Dendritic cell treated with granulocyte-macrophage colony-stimulating factor and Interleukin-4, amounts not matched to agents 40 ng/mL and 50 ng/mL, for 4 days (primary cell): ENCODE data around the gene ABCA2.
A peak's percentile ranks its signal among the peaks of the same experiment; 100 is the strongest.
"Not testable (repeated sequence)": the region's sequence is repeated elsewhere in the genome, so short reads cannot be mapped to it uniquely, and the experiment has no call there.

Experiments used
- H3K27ac Mint-ChIP-seq: one replicate; pipeline ENCODE4 v1.8.0; 2022; ENCODE audit warnings: mild to moderate bottlenecking, mixed read lengths
- H3K27me3 Mint-ChIP-seq: one replicate; pipeline ENCODE4 v1.8.0; 2022; ENCODE audit warnings: mild to moderate bottlenecking, mixed read lengths
- H3K36me3 Mint-ChIP-seq: one replicate; pipeline ENCODE4 v1.8.0; 2022; ENCODE audit warnings: low read depth, mixed read lengths
- H3K4me1 Mint-ChIP-seq: one replicate; pipeline ENCODE4 v1.8.0; 2022; ENCODE audit warnings: low read depth, mixed read lengths
- H3K4me3 Mint-ChIP-seq: one replicate; pipeline ENCODE4 v1.8.0; 2022; ENCODE audit warnings: mild to moderate bottlenecking, moderate library complexity, mixed read lengths
- H3K9me3 Mint-ChIP-seq: one replicate; pipeline ENCODE4 v1.8.0; 2022; ENCODE audit warnings: mixed read lengths
- intact Hi-C: fragments of 100-400 bp; cut with micrococcal nuclease; formaldehyde crosslinking; loops from one replicate; pipeline ENCODE4 v1.15.0; 2022

ABCA2 gene

GRCh38 chr9:137006116-137007003, 21.7 kb downstream of the ABCA2 start:
- peak overlapping the region; percentile 63 for H3K27ac Mint-ChIP-seq
- intact Hi-C loops = no loop called here
- peaks cover 13% of the 10 kb centered on the region for H3K4me1 Mint-ChIP-seq
- no peak overlapping the region for H3K4me3 Mint-ChIP-seq
- H3K36me3 Mint-ChIP-seq = peaks cover 36% of the 10 kb centered on the region
- H3K9me3 Mint-ChIP-seq = peaks cover 8% of the 10 kb centered on the region
- peaks cover 8% of the 10 kb centered on the region for H3K27me3 Mint-ChIP-seq

- H3K4me3 Mint-ChIP-seq, H3K27ac Mint-ChIP-seq, H3K27me3 Mint-ChIP-seq, intact Hi-C loops, H3K9me3 Mint-ChIP-seq: not testable (repeated sequence)
- Mint-ChIP-seq H3K4me1 (peaks cover 33% of the 10 kb centered on the region), H3K36me3 (peaks cover 15% of the 10 kb centered on the region)
These were observed 23.8 kb downstream of the ABCA2 start for GRCh38 chr9:137004285-137004684.

- intact Hi-C loops = no loop called here
- H3K9me3 Mint-ChIP-seq = peaks cover 8% of the 10 kb centered on the region
- no peaks in the 10 kb centered on the region for H3K36me3 Mint-ChIP-seq
These were observed 25.4 kb downstream of the ABCA2 start for GRCh38 chr9:137002646-137003041.

GRCh38 chr9:137001857-137002645, 26.0 kb downstream of the ABCA2 start:
- Mint-ChIP-seq H3K27ac (no peak overlapping the region), H3K4me1 (peaks cover 53% of the 10 kb centered on the region), H3K36me3 (no peaks in the 10 kb centered on the region), H3K4me3 (no peak overlapping the region), H3K27me3 (peaks cover 21% of the 10 kb centered on the region), H3K9me3 (peaks cover 8% of the 10 kb centered on the region)
- intact Hi-C loops = no loop called here

More at GRCh38 chr9:137002646-137003041, 25.4 kb downstream of the ABCA2 start:
- Mint-ChIP-seq H3K4me1 (peaks cover 47% of the 10 kb centered on the region), H3K27ac (no peak overlapping the region), H3K27me3 (peaks cover 16% of the 10 kb centered on the region), H3K4me3 (no peak overlapping the region)

- Mint-ChIP-seq H3K27ac (peak overlapping the region; percentile 75), H3K4me1 (peaks cover 57% of the 10 kb centered on the region), H3K27me3 (peaks cover 27% of the 10 kb centered on the region), H3K4me3 (no peak overlapping the region), H3K9me3 (peaks cover 8% of the 10 kb centered on the region), H3K36me3 (no peaks in the 10 kb centered on the region)
- intact Hi-C loops = no loop called here
These were observed 27.7 kb downstream of the ABCA2 start for GRCh38 chr9:137000177-137000930.

DNA sequence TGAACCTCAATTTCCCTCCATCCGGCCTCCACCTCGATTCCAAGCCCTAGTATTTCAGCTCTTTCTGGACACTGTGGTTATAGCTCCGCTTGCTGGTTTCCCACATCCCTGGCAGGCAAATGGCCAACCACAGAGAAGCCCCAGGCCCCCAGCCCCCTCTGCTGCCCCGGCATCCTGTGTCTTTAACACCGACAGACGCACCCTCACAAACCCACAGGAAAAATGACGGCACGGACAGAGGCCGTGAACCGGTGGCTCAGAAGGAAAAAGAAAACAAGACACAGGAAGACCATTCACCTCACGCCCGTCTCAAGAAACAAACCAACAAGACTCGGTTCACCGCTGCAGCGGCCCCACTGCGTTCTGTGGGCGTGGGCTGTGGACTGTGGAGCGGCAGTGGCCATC, 30.2 kb downstream of the ABCA2 start:
- Mint-ChIP-seq H3K9me3 (no peaks in the 10 kb centered on the region), H3K36me3 (peaks cover 15% of the 10 kb centered on the region), H3K27me3 (peaks cover 47% of the 10 kb centered on the region), H3K27ac (no peak overlapping the region), H3K4me3 (no peak overlapping the region), H3K4me1 (peaks cover 74% of the 10 kb centered on the region)
- intact Hi-C loops = loop anchor here (10.0 kb wide), 1 partner anchor 53 kb away; the partner anchor contains the start of genes C8G and FBXW5

- Mint-ChIP-seq H3K9me3 (no peaks in the 10 kb centered on the region), H3K27me3 (peaks cover 47% of the 10 kb centered on the region), H3K27ac (no peak overlapping the region), H3K4me1 (peaks cover 78% of the 10 kb centered on the region), H3K4me3 (no peak overlapping the region), H3K36me3 (peaks cover 19% of the 10 kb centered on the region)
- intact Hi-C loops = loop anchor here (10.0 kb wide), 1 partner anchor 53 kb away; the partner anchor contains the start of genes C8G and FBXW5
These were observed 30.7 kb downstream of the ABCA2 start for GRCh38 chr9:136997371-136997770.

GRCh38 chr9:136996361-136997292, 31.4 kb downstream of the ABCA2 start, which contains the start of gene CLIC3:
CLIC3 (minus strand) TSS chr9:136996568; CDS start chr9:136996543, 25 bp downstream.
- Mint-ChIP-seq H3K9me3 (no peaks in the 10 kb centered on the region), H3K36me3 (peaks cover 22% of the 10 kb centered on the region), H3K4me1 (peaks cover 76% of the 10 kb centered on the region), H3K27ac (peak within 1 kb of the TSS; percentile 65), H3K27me3 (peaks cover 47% of the 10 kb centered on the region), H3K4me3 (peak within 1 kb of the TSS; percentile 69)
- intact Hi-C loops = loop anchor here (10.0 kb wide), 1 partner anchor 52 kb away; the partner anchor contains the start of genes C8G and FBXW5

GRCh38 chr9:136995772-136996311, 32.2 kb downstream of the ABCA2 start:
- Mint-ChIP-seq H3K36me3 (peaks cover 22% of the 10 kb centered on the region), H3K27me3 (peaks cover 47% of the 10 kb centered on the region), H3K9me3 (no peaks in the 10 kb centered on the region), H3K27ac (peak overlapping the region; percentile 65), H3K4me3 (no peak overlapping the region), H3K4me1 (peaks cover 79% of the 10 kb centered on the region)
- intact Hi-C loops = loop anchor here (10.0 kb wide), 1 partner anchor 51 kb away; the partner anchor contains the start of genes C8G and FBXW5

GRCh38 chr9:136995362-136995761, 32.7 kb downstream of the ABCA2 start:
- Mint-ChIP-seq H3K36me3 (peaks cover 22% of the 10 kb centered on the region), H3K4me3 (no peak overlapping the region), H3K4me1 (peaks cover 79% of the 10 kb centered on the region), H3K9me3 (no peaks in the 10 kb centered on the region), H3K27ac (no peak overlapping the region), H3K27me3 (peaks cover 47% of the 10 kb centered on the region)
- intact Hi-C loops = loop anchor here (10.0 kb wide), 1 partner anchor 51 kb away; the partner anchor contains the start of genes C8G and FBXW5

GRCh38 chr9:136994888-136995230, 33.2 kb downstream of the ABCA2 start:
- H3K4me1 Mint-ChIP-seq = peaks cover 74% of the 10 kb centered on the region
- H3K27ac Mint-ChIP-seq = no peak overlapping the region
- H3K27me3 Mint-ChIP-seq = peaks cover 51% of the 10 kb centered on the region
- no peaks in the 10 kb centered on the region for H3K9me3 Mint-ChIP-seq
- intact Hi-C loops = loop anchor here (10.0 kb wide), 1 partner anchor 50 kb away; the partner anchor contains the start of genes C8G and FBXW5
- H3K36me3 Mint-ChIP-seq = peaks cover 22% of the 10 kb centered on the region
- H3K4me3 Mint-ChIP-seq = no peak overlapping the region

DNA sequence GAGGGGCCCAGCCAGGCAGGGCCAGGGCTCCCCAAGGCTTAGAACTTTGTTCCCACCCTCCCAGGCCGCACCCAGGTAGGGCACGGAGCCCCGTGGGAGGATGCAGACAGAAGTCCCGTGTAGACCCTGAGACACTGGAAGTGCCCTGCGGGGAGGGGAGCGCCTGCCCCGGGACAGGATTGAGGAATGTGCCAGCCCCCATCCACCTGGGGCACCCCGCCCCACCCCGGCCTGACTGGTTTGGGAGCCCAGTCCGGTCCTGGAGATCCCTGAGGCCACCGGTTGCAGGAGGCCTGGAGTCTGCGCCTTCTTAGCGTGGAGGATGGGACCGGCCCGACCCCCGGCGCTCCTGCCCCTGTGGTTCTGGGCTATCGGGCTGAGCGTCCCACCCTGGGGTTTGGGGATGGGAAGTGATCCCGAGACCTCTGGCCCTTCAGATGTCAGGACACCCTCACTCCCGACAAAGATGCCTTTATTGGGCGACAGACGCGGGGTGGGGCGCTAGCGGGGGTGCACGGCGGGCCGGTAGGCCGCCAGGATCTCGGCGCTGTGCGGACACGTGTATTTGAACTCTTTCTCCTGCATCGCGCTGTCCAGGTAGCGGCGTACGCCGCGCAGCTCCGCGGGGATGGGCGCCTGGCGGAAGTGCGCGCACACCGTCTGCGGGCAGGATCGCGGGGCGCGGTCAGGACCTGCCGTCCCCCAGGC, 33.7 kb downstream of the ABCA2 start:
- Mint-ChIP-seq H3K27me3 (peaks cover 54% of the 10 kb centered on the region), H3K4me3 (no peak overlapping the region), H3K27ac (peak overlapping the region; percentile 88), H3K36me3 (peaks cover 22% of the 10 kb centered on the region), H3K9me3 (no peaks in the 10 kb centered on the region), H3K4me1 (peaks cover 69% of the 10 kb centered on the region)
- intact Hi-C loops = loop anchor here (10.0 kb wide), 1 partner anchor 50 kb away; the partner anchor contains the start of genes C8G and FBXW5
